ENCODE data around the gene PTGFRN. TPM values are rescaled to one million over a fixed set of nuclear protein-coding genes. Genes with fewer than 3 reads are reported as not detected.

The PTGFRN gene
- total RNA-seq, 1 experiment from 2014 or later, result 38.7 TPM

GRCh38 chr1:116911779-116912469 is 2.2 kb downstream of the PTGFRN start (continued):
- TF ChIP-seq ZNF425 (CRISPR knock-in tag; conservative IDR thresholded peaks at IDR 0.05), result no peak
- no peak for TF ChIP-seq MXD4 (CRISPR knock-in tag; IDR thresholded peaks at IDR 0.05; ENCODE audit: borderline replicate concordance)
- no peak for TF ChIP-seq RORB (CRISPR knock-in tag; IDR thresholded peaks at IDR 0.05)
- no peak for TF ChIP-seq E2F5 (CRISPR knock-in tag; IDR thresholded peaks at IDR 0.05)
- TF ChIP-seq NFE2L1 (CRISPR knock-in tag; IDR thresholded peaks at IDR 0.05), result no peak
- TF ChIP-seq NR1H2 (CRISPR knock-in tag; IDR thresholded peaks at IDR 0.05), result no peak
- no peak for TF ChIP-seq ERG (CRISPR knock-in tag; IDR thresholded peaks at IDR 0.05)

- CTCF ChIA-PET, result no interaction called here
- H3K27ac Mint-ChIP-seq, result no peak overlapping the region
- H3K4me1 Mint-ChIP-seq, result peaks cover 28% of the 10 kb centered on the region
- TF ChIP-seq NFE2L1 (CRISPR knock-in tag; IDR thresholded peaks at IDR 0.05), result no peak
- no peak for TF ChIP-seq ATF3 (CRISPR knock-in tag; conservative IDR thresholded peaks at IDR 0.05)
- TF ChIP-seq ZNF281 (CRISPR knock-in tag; IDR thresholded peaks at IDR 0.05), result no peak
- no peaks in the 10 kb centered on the region for H3K27me3 Mint-ChIP-seq (ENCODE audit: low read depth)
- no peaks in the 10 kb centered on the region for H3K36me3 Mint-ChIP-seq
- ATAC-seq (no peak), DNase-seq (ENCODE audit: low spot score) (no peak)
- no peaks in the 10 kb centered on the region for H3K9me3 Mint-ChIP-seq
- H3K4me3 Mint-ChIP-seq, result no peak overlapping the region
- POLR2A ChIA-PET, result no interaction called here
These were observed 3.1 kb downstream of the PTGFRN start for GRCh38 chr1:116912846-116913245.

GRCh38 chr1:116913941-116914340 is 4.2 kb downstream of the PTGFRN start:
- Mint-ChIP-seq H3K4me1 (peaks cover 18% of the 10 kb centered on the region), H3K9me3 (no peaks in the 10 kb centered on the region), H3K36me3 (no peaks in the 10 kb centered on the region), H3K4me3 (no peak overlapping the region), H3K27me3 (ENCODE audit: low read depth) (no peaks in the 10 kb centered on the region), H3K27ac (no peak overlapping the region)
- DNase-seq (ENCODE audit: low spot score) (no peak), ATAC-seq (no peak)
- CTCF ChIA-PET, result interaction anchor here (1.5 kb wide), 1 partner anchor 176 kb away, joined by 4 read pairs; no protein-coding TSS in a partner anchor
- POLR2A ChIA-PET, result interaction anchor here (0.7 kb wide), 1 partner anchor 770 kb away, joined by 4 read pairs; no protein-coding TSS in a partner anchor
- TF ChIP-seq MYBL2 (CRISPR knock-in tag; IDR thresholded peaks at IDR 0.05) (no peak), TCF7 (CRISPR knock-in tag; IDR thresholded peaks at IDR 0.05; ENCODE audit: low read depth) (no peak), ZNF512 (CRISPR knock-in tag; IDR thresholded peaks at IDR 0.05; ENCODE audit: borderline replicate concordance) (no peak), ZBTB21 (CRISPR knock-in tag; IDR thresholded peaks at IDR 0.05; ENCODE audit: borderline replicate concordance) (no peak), ETV6 (CRISPR knock-in tag; IDR thresholded peaks at IDR 0.05) (no peak), HMGXB4 (CRISPR knock-in tag; IDR thresholded peaks at IDR 0.05) (no peak), ZNF423 (CRISPR knock-in tag; IDR thresholded peaks at IDR 0.05) (no peak), ATF2 (CRISPR knock-in tag; IDR thresholded peaks at IDR 0.05; ENCODE audit: borderline replicate concordance, low read depth) (no peak), JAZF1 (CRISPR knock-in tag; IDR thresholded peaks at IDR 0.05) (no peak)

Measured in WTC11 (cell line).